Measurements from ENCODE around the gene STK24. TPM values are rescaled to one million over a fixed set of nuclear protein-coding genes. Genes with fewer than 3 reads are reported as not detected.
A peak's percentile ranks its signal among the peaks of the same experiment; 100 is the strongest.
"Not testable (repeated sequence)": the region's sequence is repeated elsewhere in the genome, so short reads cannot be mapped to it uniquely, and the experiment has no call there.

STK24 gene
- 100 to 1,000 TPM; 122 to 137 TPM for total RNA-seq

DNA sequence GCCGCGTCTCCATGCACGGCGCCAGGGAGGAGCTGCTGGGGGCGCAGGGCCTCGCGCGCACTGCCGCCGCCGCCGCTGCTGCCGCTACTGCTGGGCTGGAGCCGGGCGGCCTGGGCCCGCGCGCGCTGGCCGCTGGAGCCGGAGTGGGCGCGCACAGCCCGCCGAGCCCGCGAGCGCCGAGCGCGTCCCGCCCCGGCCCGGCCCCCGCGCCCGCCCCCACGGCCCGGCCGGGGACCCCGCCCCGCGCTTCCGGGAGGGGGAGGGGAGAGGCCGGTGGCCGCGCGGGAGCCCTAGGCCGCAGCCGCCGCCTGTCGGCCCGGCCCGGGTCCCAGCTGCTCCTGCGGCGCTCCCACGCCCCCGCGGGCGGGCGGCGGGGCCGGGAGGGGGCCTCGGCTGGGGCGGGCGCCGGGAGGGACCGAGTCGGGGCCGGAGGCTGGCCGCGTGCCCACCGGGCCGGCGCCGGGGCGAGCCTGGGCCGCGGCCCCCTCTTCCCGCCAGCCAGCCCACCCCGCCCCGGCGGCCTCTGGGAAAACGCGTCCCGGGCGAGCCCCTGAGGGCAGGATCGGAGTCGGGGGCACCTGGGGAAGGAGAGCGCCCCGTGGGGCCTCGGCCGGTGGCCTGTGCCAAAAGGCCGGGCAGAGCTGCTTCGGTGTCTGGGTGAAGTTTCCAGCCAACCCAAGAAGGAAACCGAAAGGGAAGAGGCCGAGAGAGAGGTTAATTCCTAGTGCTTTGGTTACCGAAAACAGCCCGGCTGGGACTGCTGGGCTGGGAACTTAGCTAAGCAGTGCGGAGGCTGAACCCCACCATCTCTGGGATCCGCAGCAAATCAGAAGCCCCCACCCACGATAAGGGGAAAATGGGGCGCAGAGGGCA is at the start of gene STK24:
Gene STK24 (minus strand): TSS at position 145 of the 873 bp plus-strand sequence. CDS start 321 bp downstream, outside the sequence.
- peak; percentile 60 to 64 for ATAC-seq
- H3K9me3 Mint-ChIP-seq = no peaks in the 10 kb centered on the region
- H3K36me3 Mint-ChIP-seq = peaks cover 7 to 20% of the 10 kb centered on the region in 2 donors
- H3K27ac Mint-ChIP-seq = peak within 1 kb of the TSS; percentile 98 to 100
- DNase-seq (ENCODE audit: low spot score in 2 of 2) = peak; percentile 76 to 80

DNA sequence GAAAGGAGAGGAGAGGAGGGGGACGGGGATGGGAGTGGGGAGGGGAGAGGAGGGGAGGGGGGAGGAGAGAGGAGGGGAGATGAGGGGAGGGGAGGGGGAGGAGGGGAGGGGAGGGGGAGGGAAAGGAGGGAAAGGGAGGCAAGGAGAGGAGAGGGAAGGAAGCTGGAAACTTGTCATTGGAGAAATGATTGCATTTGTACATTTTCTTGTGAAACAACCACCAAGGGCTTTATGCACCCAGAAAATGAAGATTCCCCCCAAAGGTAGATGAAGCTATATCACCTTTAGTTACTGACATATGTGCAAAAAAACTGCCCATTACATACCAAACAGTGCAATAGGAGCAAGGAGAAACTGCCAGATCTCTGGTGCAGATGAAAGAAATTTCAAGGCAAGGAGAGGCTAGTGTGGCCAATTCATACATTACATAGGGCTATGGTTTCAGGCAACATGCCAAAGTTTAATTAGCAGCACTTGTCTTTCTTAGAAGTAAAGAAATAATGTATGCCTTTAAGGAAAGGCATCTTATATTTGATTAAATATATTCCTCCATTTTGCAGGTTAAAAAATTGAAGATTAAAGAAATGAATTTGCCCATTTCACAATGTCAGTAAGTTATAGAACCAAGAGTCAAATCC is 49.5 kb upstream of the STK24 start:
- H3K27ac Mint-ChIP-seq = peak overlapping the region in 1 of 2 donors; percentile 50
- H3K36me3 Mint-ChIP-seq = no peaks in the 10 kb centered on the region
- H3K9me3 Mint-ChIP-seq = no peaks in the 10 kb centered on the region
- no peak for DNase-seq (ENCODE audit: low spot score in 2 of 2)
- no peak for ATAC-seq

DNA sequence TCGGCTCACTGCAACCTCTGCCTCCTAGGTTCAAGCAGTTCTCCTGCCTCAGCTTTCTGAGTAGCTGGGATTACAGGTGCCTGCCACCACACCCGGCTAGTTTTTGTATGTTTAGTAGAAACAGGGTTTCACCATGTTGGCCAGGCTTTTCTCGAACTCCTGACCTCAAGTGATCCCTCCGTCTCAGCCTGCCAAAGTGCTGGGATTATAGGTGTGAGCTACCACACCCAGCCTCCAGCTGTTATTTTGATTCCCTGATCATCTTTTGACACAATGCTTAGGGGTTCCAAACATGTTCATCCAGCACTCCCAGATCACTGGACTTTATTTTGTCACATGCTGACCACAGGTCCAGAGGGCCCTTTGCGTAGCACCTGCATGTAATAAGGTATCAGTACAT is 47.7 kb upstream of the STK24 start:
- ATAC-seq; H3K36me3 Mint-ChIP-seq; DNase-seq (ENCODE audit: low spot score in 2 of 2); H3K27ac Mint-ChIP-seq; H3K9me3 Mint-ChIP-seq: not testable (repeated sequence)

DNA sequence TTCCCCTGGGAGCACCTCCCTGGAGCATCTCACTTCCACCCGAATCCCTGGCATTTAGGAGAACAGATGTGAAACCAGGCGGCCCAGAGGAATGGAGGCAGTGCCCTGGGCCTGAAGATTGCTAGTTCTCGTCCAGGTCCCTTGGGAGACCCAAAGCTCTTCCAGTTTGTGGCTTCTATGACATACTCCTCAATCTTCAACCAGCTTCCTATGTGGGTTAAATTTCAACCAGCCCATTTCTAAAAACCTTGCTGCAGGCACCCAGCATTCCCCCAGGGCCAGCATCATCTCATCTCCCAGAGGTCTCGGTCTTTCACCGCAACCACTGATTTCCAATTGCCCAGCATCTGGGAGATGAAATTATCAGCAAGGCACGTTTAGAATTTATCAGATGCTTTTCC is 46.0 kb upstream of the STK24 start:
- ATAC-seq (no peak), DNase-seq (ENCODE audit: low spot score in 2 of 2) (no peak)
- no peaks in the 10 kb centered on the region for H3K36me3 Mint-ChIP-seq
- no peaks in the 10 kb centered on the region for H3K9me3 Mint-ChIP-seq
- H3K27ac Mint-ChIP-seq = no peak overlapping the region

DNA sequence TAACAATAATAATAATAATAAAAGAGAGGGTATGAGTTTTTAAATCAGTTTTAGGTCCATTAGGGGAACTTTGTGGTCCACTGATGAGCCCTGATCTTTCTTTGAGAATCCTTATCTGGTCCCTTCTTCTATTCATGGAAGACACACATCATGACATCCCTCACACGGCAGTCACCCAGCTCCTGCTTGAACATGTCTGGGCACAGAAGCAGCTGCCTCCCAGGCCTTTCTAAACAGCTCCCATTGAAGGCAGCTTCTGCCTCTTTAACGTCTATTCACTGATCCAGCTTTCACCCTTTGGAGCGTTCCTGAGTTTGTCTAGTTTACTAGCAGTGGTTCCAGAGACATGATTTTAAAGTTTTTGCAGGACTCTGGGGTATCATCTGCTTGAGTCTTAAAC is 42.6 kb upstream of the STK24 start:
- H3K9me3 Mint-ChIP-seq = no peaks in the 10 kb centered on the region
- DNase-seq (ENCODE audit: low spot score in 2 of 2) (no peak), ATAC-seq (no peak)
- no peaks in the 10 kb centered on the region for H3K36me3 Mint-ChIP-seq
- H3K27ac Mint-ChIP-seq = no peak overlapping the region

DNA sequence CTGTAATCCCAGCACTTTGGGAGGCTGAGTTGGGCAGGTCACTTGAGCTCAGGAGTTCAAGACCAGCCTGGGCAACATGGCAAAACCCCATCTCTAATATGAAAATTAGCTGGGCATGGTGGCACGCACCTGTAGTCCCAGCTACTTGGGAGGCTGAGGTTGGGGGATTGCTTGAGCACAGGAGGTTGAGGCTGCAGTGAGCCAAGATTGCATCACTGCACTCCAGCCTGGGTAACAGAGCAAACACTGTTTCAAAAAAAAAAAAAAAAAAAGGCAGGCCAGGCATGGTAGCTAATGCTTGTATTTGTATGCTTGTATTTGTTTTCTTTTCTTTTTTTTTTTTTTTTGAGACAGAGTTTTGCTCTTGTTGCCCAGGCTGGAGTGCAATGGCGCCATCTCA is 38.7 kb upstream of the STK24 start:
- ATAC-seq; H3K27ac Mint-ChIP-seq; H3K9me3 Mint-ChIP-seq; DNase-seq (ENCODE audit: low spot score in 2 of 2); H3K36me3 Mint-ChIP-seq: not testable (repeated sequence)

DNA sequence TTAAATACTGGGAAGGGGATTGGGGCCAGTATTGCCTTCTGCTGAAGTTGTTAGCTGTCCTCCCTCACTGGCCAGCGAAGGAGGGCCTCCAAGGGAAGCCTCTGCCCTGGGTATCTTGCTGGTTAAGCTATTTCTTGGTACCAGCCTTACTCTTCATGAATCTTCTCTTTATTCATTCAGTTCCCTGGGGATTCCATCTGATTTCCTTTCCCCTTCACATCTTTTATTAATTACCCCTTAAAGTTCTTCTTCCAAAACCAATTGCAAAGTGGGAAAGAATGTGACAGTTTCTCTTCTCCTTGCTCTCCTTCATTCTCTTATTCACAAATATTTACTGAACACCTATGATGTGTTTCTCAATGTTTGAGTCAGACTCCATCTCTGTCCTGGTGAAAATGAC is 36.7 kb upstream of the STK24 start:
- Mint-ChIP-seq H3K9me3 (no peaks in the 10 kb centered on the region), H3K36me3 (no peaks in the 10 kb centered on the region), H3K27ac (no peak overlapping the region)
- ATAC-seq (no peak), DNase-seq (ENCODE audit: low spot score in 2 of 2) (no peak)

DNA sequence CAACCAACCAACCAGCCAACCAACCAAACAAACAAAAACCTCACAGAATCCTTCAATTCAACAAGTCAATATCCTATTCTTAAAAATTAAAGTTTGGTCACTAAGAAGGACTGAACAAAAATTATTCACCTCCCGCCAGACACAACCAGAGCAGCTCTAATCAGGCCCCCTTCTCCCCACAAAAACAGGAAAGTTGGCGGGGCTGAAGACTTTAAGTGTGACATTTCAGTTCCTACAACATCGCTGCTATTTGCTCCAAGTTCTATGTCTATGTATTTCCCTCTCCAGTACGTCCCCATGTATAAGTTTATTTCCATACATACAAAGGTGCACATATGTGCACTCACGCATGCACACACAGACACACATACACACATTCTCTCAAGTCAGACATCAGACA is 32.8 kb upstream of the STK24 start:
- Mint-ChIP-seq H3K36me3 (no peaks in the 10 kb centered on the region), H3K27ac (no peak overlapping the region), H3K9me3 (no peaks in the 10 kb centered on the region)
- no peak for DNase-seq (ENCODE audit: low spot score in 2 of 2)
- no peak for ATAC-seq

DNA sequence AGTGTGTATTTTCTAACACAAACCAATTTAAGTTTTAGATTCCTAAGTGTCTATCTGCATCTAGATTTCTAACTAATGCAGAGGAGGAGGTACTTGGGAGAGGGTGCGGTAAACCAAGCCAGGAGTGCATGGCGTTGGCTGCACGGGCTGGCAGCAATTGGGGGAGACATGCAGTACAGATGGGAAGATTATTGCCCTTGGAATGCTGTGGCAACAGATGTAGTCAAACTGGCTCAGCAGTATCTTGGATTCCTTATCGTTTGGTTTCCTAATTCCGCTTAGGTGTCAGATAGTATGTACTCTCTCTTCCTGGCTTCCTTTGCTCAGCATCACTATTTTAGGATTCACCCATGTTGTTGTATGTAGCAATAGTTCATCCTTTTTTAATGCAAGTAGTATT is 29.4 kb upstream of the STK24 start:
- peak; percentile 29 to 46 for ATAC-seq

DNA sequence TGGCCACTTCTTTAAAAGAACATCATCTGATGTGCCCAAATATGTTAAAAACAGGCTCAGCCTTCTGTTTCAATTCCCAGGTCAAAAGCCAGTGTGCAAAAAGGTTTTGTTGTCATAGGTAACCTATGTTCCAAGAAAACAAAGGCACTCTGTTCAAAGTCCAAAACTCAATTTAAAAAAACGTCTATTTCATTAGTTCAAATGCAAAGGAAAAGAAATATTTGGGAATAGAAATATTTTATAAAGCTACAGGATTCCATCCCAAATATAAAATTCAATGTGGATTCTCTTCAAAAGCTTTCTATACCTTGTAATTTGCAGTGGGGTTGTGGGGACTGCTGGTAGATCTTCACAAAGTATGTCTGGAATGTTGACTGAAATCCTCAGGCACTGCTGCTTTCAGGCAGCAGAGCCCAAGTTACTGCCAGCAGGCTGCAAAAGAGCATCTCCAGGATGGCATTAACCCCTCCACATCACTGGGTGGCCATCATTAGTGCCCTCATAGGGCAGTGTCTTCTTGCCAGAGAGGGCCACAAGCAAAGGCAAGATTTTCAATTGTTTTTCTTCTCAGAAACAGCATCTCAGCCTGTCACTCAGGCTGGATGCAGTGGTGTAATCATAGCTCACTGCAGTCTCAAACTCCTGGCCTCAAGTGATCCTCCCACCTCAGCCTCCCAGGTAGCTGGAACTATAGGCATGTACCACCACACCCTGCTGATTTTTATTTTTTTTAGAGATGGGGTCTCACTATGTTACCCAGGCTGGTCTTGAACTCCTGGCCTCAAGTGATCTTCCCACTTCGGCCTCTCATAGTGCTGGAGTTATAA is 22.8 kb upstream of the STK24 start:
- H3K27ac Mint-ChIP-seq = no peak overlapping the region

More for the DNA sequence above, 29.4 kb upstream of the STK24 start:
- Mint-ChIP-seq H3K27ac (no peak overlapping the region), H3K9me3 (no peaks in the 10 kb centered on the region), H3K36me3 (no peaks in the 10 kb centered on the region)
- DNase-seq (ENCODE audit: low spot score in 2 of 2) = no peak

DNA sequence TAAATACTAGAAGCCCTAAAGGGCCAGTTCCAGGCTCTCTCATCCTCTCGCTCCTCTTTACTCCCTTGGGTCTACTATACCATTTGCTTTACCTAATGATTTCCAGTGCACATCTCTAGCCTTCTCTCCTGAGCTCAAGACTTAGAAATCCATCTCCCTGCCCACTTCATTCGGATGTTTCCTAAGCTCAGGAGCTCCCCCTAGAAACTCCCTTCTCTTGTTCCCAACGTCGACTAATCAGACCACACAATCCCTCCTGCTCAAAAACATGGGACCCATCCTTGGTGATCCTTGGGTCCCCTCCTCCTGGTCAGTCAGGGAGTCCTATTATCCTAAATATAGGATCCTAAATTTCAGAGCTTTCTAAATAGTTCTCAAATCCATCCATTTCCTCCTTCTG is 21.1 kb upstream of the STK24 start:
- Mint-ChIP-seq H3K9me3 (peaks cover 7 to 9% of the 10 kb centered on the region in 2 donors), H3K27ac (no peak overlapping the region), H3K36me3 (peaks cover 0 to 6% of the 10 kb centered on the region in 2 donors)
- no peak for DNase-seq (ENCODE audit: low spot score in 2 of 2)
- ATAC-seq = no peak

More for the DNA sequence above, 22.8 kb upstream of the STK24 start:
- ATAC-seq (no peak), DNase-seq (ENCODE audit: low spot score in 2 of 2) (no peak)
- Mint-ChIP-seq H3K9me3 (peaks cover 7 to 9% of the 10 kb centered on the region in 2 donors), H3K36me3 (peaks cover 0 to 6% of the 10 kb centered on the region in 2 donors)

DNA sequence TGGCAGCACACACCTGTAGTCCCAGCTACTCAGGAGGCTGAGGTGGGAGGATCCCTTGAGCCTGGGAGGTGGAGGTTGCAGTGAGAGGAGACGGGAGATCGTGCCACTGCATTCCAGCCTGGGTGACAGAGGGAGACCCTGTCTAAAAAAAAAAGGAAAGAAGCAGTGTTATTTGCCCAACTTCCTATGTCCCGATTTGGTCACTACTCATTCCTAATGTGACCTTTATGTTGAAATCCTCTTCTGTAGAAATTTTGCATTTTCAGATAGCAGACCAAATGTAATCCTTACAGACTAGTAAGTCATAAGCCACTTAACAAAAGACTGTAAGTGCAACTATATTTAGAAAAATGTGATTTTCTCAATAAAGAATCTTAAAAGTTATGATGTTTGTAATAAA is 18.2 kb upstream of the STK24 start:
- ATAC-seq (no peak), DNase-seq (ENCODE audit: low spot score in 2 of 2) (no peak)
- Mint-ChIP-seq H3K36me3 (peaks cover 0 to 6% of the 10 kb centered on the region in 2 donors), H3K27ac (no peak overlapping the region), H3K9me3 (peaks cover 7 to 14% of the 10 kb centered on the region in 2 donors)

DNA sequence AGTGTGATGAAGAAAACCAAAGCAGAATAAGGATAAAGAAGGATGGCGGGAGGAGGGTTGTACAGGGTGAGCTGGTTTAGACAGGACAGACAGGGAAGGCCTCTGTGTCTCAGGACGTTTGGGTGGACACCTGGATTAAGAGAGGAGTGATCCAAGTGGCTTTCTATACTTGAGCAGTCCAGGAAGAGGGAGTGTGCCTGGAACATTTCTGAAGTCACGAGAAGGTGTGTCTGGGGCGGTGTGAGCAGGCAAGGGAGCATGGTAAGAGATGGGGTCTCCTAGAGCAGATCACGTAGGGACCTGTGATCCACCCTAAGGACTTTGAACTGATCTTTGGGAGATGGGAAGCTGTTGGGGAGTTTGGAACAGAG is 15.4 kb upstream of the STK24 start:
- Mint-ChIP-seq H3K27ac (peak overlapping the region in 1 of 2 donors; percentile 0), H3K36me3 (no peaks in the 10 kb centered on the region), H3K9me3 (peaks cover 3 to 14% of the 10 kb centered on the region in 2 donors)
- no peak for ATAC-seq
- no peak for DNase-seq (ENCODE audit: low spot score in 2 of 2)

DNA sequence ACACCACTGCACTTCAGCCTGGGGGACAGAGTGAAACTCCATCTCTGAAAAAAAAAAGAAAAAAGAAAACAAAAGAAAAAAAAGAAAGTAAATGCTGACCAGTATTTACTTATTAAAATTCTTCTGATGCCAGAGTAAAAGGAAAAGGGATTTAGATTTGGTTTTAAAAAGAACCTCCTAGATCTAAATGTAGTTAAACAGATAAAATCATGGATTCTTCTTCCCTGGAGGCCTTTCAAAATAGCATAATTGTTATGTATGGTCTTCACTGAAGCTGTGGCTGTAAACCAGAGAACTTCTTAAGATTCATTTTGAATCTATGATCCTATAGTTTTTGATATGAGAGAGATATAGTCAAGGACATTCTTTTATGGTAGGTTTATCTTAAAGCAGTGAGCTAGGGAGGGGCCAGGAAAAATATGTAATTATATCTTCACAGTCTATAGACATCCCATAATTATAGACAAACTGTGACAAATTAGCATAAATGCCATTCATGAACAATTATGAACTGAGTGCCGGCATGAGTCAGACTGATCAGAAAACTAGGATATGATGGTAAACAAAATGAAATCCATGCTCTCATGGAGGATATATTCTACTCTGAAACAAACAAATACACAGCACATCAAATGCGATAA is 14.9 kb upstream of the STK24 start:
- Mint-ChIP-seq H3K27ac (peak overlapping the region in 1 of 2 donors; percentile 0), H3K36me3 (no peaks in the 10 kb centered on the region), H3K9me3 (peaks cover under 1 to 12% of the 10 kb centered on the region in 2 donors)
- DNase-seq (ENCODE audit: low spot score in 2 of 2) (no peak), ATAC-seq (no peak)

DNA sequence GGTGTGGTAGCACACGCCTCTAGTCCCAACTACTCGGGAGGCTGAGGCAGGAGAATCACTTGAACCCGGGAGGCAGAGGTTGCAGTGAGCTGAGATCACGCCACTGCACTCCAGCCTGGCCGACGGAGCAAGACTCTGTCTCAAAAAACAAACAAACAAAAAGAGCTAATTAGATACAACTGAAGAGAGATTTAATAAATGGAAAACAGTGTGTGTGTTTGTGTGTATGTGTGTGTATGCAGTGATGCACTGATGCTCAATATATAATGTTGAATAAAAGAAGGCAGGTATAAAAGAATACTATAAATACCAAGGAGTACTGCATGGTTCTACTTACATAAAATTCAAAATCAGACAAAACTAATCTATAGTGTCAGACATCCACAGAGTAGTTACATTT is 13.6 kb upstream of the STK24 start:
- peaks cover 0 to 11% of the 10 kb centered on the region in 2 donors for H3K9me3 Mint-ChIP-seq
- H3K27ac Mint-ChIP-seq; H3K36me3 Mint-ChIP-seq; ATAC-seq; DNase-seq (ENCODE audit: low spot score in 2 of 2): not testable (repeated sequence)

DNA sequence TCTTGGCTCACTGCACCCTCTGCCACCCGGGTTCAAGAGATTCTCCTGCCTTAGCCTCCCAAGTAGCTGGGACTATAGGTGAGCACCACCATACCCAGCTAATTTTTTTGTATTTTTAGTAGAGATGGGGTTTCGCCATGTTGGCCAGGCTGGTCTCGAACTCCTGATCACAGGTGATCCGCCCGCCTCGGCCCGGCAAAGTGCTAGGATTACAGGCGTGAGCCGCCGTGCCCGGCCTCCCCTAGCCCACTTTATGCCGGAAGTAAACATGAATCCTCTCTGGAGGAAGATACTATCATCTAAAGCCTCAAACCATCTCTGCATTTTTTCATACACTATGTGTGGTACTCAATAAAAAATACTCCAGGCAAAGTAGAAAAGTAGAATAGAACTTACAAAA is 12.6 kb upstream of the STK24 start:
- ATAC-seq; DNase-seq (ENCODE audit: low spot score in 2 of 2); H3K36me3 Mint-ChIP-seq; H3K27ac Mint-ChIP-seq: not testable (repeated sequence)
- peaks cover 0 to 11% of the 10 kb centered on the region in 2 donors for H3K9me3 Mint-ChIP-seq
